ENCODE results near the gene PLD6.

GRCh38 chr17:17191346-17191792 lies 14.8 kb downstream of the PLD6 start:
- TF ChIP-seq CTCF (IDR thresholded peaks at IDR 0.05; ENCODE audit: insufficient read depth, low read length, poor library complexity, severe bottlenecking), result no peak
- TF ChIP-seq EZH2phosphoT487 (conservative IDR thresholded peaks at IDR 0.05; ENCODE audit: low read length), result no peak
